GM19455 (cell line): ENCODE results near the gene GPC5.

Experiments used
- ATAC-seq: cut with Tn5 transposase; IDR thresholded peaks from one replicate; pipeline ENCODE4 v1.9.1; 2021; ENCODE audit not compliant: unreplicated experiment

The GPC5 gene

GRCh38 chr13:92122186-92122853 is 723.9 kb downstream of the GPC5 start:
- no peak for ATAC-seq

GRCh38 chr13:92126399-92126798 is 728.0 kb downstream of the GPC5 start:
- no peak for ATAC-seq

- ATAC-seq, result no peak
These were observed 737.1 kb downstream of the GPC5 start for GRCh38 chr13:92135509-92135908.

GRCh38 chr13:92136449-92137155 is 738.2 kb downstream of the GPC5 start:
- no peak for ATAC-seq

GRCh38 chr13:92137520-92137919 is 739.1 kb downstream of the GPC5 start:
- ATAC-seq, result no peak

- no peak for ATAC-seq
These were observed 745.3 kb downstream of the GPC5 start for GRCh38 chr13:92143766-92144165.

- no peak for ATAC-seq
These were observed 752.2 kb downstream of the GPC5 start for GRCh38 chr13:92150606-92151005.

GRCh38 chr13:92158346-92158745 is 759.9 kb downstream of the GPC5 start:
- ATAC-seq, result no peak

- no peak for ATAC-seq
These were observed 766.4 kb downstream of the GPC5 start for GRCh38 chr13:92164822-92165221.

- no peak for ATAC-seq
These were observed 773.8 kb downstream of the GPC5 start for GRCh38 chr13:92172191-92172590.

GRCh38 chr13:92173254-92173653 is 774.8 kb downstream of the GPC5 start:
- no peak for ATAC-seq

GRCh38 chr13:92175330-92175729 is 776.9 kb downstream of the GPC5 start:
- ATAC-seq, result no peak

- no peak for ATAC-seq
These were observed 779.5 kb downstream of the GPC5 start for GRCh38 chr13:92177966-92178365.

GRCh38 chr13:92179223-92179622 is 780.8 kb downstream of the GPC5 start:
- no peak for ATAC-seq

GRCh38 chr13:92187378-92187989 is 789.1 kb downstream of the GPC5 start:
- ATAC-seq, result peak; percentile 81

GRCh38 chr13:92188574-92188973 is 790.2 kb downstream of the GPC5 start:
- ATAC-seq, result no peak

- ATAC-seq, result no peak
These were observed 798.3 kb downstream of the GPC5 start for GRCh38 chr13:92196591-92197256.

- no peak for ATAC-seq
These were observed 799.2 kb downstream of the GPC5 start for GRCh38 chr13:92197669-92198068.

- no peak for ATAC-seq
These were observed 820.2 kb downstream of the GPC5 start for GRCh38 chr13:92218615-92219014.

- no peak for ATAC-seq
These were observed 823.5 kb downstream of the GPC5 start for GRCh38 chr13:92221916-92222315.

- ATAC-seq, result no peak
These were observed 825.8 kb downstream of the GPC5 start for GRCh38 chr13:92224052-92224821.
